ENCODE results near the gene ADAMTS4. TPM values are rescaled to one million over a fixed set of nuclear protein-coding genes. Genes with fewer than 3 reads are reported as not detected.

ADAMTS4 gene
- total RNA-seq, 4 donors from 2014 or later: 0.93 to 9.9 (median 6.3) TPM

DNA sequence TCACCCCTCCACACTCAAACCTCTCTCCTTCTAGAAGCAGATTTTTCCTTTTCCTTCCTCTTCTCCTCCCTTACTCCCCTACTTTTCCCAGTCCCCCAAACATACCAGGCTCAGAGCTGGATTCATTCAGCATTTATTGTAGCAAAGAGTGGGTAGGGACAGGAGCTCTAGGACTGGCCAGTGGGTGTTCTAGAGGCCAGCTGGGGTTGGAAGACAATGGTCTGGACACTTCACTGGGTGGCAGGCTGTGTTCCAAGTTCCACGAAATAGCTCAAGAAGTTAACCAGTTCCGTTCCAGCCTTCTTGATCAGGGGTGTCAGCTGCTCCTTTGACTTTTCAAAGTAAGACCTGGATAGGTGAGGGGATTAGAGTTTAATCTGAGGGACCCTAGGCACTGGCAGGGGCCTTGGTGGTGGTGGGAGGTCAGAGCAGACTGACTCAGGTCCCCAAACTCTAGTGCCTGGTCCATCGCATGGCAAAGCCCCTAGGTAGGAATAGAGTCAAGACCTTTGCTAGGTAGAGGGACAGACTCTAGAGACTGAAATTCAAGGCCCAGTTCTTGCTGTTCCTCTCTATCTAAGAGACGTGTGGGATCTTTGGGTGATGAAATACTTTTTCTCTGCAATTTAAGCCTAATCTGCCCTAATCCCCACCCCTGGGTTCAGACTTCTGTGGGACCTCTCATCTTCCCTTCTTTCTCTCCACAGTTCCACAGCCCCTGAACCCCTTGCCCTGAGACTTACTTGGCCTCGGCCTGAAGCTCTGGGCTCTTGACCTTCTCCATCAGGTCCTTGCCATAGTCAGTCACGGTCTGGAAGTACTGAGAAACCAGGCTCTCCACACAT lies 23.5 kb upstream of the ADAMTS4 start:
- peaks cover 19% of the 10 kb centered on the region for H3K4me1 ChIP-seq
- no peaks in the 10 kb centered on the region for H3K27me3 ChIP-seq
- 75% methylated on average over 6 of the region's 6 CpGs for WGBS
- H3K27ac ChIP-seq: no peak overlapping the region
- H3K9me3 ChIP-seq: no peaks in the 10 kb centered on the region
- no peaks in the 10 kb centered on the region for H3K36me3 ChIP-seq
- no peak for DNase-seq (ENCODE audit: low spot score in 2 of 2)
- TF ChIP-seq POLR2A (IDR thresholded peaks at IDR 0.05) (no peak), POLR2AphosphoS5 (IDR thresholded peaks at IDR 0.05) (no peak), EP300 (IDR thresholded peaks at IDR 0.05) (no peak)
- TF ChIP-seq, protein P1, sequence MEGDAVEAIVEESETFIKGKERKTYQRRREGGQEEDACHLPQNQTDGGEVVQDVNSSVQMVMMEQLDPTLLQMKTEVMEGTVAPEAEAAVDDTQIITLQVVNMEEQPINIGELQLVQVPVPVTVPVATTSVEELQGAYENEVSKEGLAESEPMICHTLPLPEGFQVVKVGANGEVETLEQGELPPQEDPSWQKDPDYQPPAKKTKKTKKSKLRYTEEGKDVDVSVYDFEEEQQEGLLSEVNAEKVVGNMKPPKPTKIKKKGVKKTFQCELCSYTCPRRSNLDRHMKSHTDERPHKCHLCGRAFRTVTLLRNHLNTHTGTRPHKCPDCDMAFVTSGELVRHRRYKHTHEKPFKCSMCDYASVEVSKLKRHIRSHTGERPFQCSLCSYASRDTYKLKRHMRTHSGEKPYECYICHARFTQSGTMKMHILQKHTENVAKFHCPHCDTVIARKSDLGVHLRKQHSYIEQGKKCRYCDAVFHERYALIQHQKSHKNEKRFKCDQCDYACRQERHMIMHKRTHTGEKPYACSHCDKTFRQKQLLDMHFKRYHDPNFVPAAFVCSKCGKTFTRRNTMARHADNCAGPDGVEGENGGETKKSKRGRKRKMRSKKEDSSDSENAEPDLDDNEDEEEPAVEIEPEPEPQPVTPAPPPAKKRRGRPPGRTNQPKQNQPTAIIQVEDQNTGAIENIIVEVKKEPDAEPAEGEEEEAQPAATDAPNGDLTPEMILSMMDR (IDR thresholded peaks at IDR 0.05): no peak
- no peak overlapping the region for H3K4me3 ChIP-seq

DNA sequence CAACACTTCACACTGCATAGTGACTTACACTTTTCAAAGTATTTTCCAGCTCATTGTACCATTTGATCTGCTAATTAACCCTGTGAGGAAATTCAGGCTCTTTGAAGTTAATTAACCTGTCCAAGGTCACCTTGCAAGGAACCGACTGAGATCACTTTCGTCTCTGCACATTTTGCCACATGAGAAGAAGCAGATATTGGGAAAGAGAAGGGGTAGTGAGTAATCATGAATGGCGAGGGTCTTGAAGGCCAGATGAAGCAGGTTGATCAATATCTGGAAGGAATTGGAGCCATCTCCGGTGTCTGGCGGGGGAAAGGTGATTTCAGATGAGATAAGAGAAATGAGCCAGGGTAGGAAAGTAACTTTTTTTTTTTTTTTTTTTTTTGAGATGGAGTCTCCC lies 21.1 kb upstream of the ADAMTS4 start:
- DNase-seq (ENCODE audit: low spot score in 2 of 2): no peak
- H3K27me3 ChIP-seq: no peaks in the 10 kb centered on the region
- no peak for TF ChIP-seq EP300 (IDR thresholded peaks at IDR 0.05)
- TF ChIP-seq POLR2AphosphoS5 (IDR thresholded peaks at IDR 0.05): no peak
- H3K4me3 ChIP-seq: no peak overlapping the region
- H3K4me1 ChIP-seq: peaks cover 1% of the 10 kb centered on the region
- peaks cover 4% of the 10 kb centered on the region for H3K36me3 ChIP-seq
- WGBS: 81% methylated on average over 5 of the region's 5 CpGs
- H3K9me3 ChIP-seq: no peaks in the 10 kb centered on the region
- H3K27ac ChIP-seq: no peak overlapping the region

DNA sequence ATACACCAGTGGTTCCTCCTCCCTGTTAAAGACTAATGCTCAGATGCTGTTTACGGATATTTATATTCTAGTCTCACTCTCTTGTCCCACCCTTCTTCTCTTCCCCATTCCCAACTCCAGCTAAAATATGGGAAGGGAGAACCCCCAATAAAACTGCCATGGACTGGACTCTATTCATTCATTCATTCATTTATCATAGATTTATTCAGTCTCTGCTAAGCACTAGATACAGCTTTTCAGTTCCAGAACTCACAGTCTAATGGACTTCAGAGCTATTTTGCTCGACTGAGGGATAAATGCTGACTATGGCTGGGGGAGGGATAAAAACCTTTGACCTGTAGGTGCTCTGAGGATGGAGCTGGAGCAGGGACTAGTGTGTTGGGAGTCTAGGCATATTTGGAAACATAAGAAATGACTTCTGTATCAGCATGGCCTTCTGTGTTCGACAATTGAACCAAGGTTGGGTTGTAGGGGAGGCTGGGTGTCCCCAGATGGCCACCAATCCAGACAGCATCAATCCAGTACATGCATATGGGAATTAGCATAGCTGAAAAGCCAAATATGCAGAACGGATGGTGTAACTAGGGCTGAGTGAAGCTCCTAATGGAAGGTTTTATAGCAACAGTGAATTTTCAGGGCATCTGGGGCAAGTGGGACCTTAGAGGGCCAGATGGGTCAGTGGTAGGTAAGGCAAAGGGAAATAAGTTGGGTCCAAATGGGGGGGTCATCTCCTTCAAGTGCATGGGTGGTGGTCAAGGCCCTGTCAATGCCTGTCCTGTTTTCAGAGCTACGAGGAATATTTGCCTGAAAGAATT lies 20.4 kb upstream of the ADAMTS4 start:
- no peak for DNase-seq (ENCODE audit: low spot score in 2 of 2)
- no peaks in the 10 kb centered on the region for H3K9me3 ChIP-seq
- H3K27me3 ChIP-seq: no peaks in the 10 kb centered on the region
- peaks cover 10% of the 10 kb centered on the region for H3K36me3 ChIP-seq
- WGBS: 88% methylated on average over 5 of the region's 5 CpGs
- TF ChIP-seq EP300 (IDR thresholded peaks at IDR 0.05) (no peak), POLR2A (IDR thresholded peaks at IDR 0.05) (no peak), POLR2AphosphoS5 (IDR thresholded peaks at IDR 0.05) (no peak)
- TF ChIP-seq, protein P1 (IDR thresholded peaks at IDR 0.05): no peak
- no peak overlapping the region for H3K27ac ChIP-seq
- H3K4me3 ChIP-seq: no peak overlapping the region
- H3K4me1 ChIP-seq: no peaks in the 10 kb centered on the region

DNA sequence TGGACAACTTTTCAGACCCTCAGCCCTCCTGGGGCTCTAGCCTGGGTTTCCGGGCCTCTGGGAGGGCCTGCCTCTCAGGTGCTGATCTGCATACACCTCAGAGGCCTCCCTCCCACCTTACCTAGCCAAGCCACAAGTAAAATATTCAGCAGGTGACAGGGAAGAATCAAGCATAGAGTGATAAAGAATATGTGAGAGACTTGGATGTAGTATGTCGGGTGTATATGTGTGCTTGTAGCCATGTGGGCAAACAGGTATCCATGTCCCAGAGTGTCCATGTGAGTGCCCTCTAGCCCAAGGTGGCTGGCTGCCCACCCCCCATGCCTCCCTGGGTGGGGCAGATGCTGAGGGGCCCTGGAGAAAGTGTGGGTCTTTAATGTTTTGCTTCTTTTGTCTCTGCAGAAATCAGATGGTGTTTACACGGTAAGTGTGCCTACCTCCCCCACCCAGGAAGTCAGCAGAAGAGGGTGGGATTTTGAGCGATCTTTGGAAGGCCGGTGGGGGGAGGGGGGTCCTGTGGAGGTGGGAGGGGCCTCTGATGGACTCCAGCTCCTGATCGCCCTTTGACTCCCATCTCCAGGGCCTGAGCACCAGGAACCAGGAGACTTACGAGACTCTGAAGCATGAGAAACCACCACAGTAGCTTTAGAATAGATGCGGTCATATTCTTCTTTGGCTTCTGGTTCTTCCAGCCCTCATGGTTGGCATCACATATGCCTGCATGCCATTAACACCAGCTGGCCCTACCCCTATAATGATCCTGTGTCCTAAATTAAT lies 19.6 kb upstream of the ADAMTS4 start:
- no peaks in the 10 kb centered on the region for H3K9me3 ChIP-seq
- TF ChIP-seq, protein P1 (IDR thresholded peaks at IDR 0.05): no peak
- no peaks in the 10 kb centered on the region for H3K27me3 ChIP-seq
- WGBS: 67% methylated on average over 8 of the region's 8 CpGs
- H3K27ac ChIP-seq: no peak overlapping the region
- DNase-seq (ENCODE audit: low spot score in 2 of 2): no peak
- no peaks in the 10 kb centered on the region for H3K4me1 ChIP-seq
- peaks cover 18% of the 10 kb centered on the region for H3K36me3 ChIP-seq
- peak overlapping the region; percentile 39 for H3K4me3 ChIP-seq

DNA sequence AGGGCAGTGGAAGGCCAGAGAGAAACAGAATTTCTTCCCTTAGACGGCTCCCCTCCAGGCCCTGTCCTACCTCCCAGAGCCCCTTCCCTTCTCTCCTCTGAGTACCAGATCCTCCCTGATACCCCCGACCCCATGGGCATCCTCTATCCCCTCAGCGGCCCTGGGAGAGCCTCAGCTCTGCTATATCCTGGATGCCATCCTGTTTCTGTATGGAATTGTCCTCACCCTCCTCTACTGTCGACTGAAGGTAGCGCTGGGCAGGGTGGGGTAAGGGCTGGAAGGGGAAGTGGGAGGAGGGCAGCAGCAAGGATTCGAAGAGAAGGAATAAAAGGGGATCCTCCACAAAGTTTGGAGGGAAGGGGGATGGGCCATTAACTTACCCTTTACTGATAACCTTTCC lies 19.0 kb upstream of the ADAMTS4 start:
- no peak for DNase-seq (ENCODE audit: low spot score in 2 of 2)
- Histone ChIP-seq H3K27ac (peak overlapping the region; percentile 18), H3K4me1 (no peaks in the 10 kb centered on the region), H3K27me3 (no peaks in the 10 kb centered on the region), H3K36me3 (peaks cover 25% of the 10 kb centered on the region), H3K4me3 (peak overlapping the region; percentile 39), H3K9me3 (no peaks in the 10 kb centered on the region)
- TF ChIP-seq POLR2AphosphoS5 (IDR thresholded peaks at IDR 0.05): no peak
- no peak for TF ChIP-seq POLR2A (IDR thresholded peaks at IDR 0.05)
- no peak for TF ChIP-seq EP300 (IDR thresholded peaks at IDR 0.05)
- TF ChIP-seq, protein P1 (IDR thresholded peaks at IDR 0.05): no peak
- WGBS: 64% methylated on average over 6 of the region's 6 CpGs

Measured in suprapubic skin (tissue), 4 donors.